ENCODE measurements around the gene EIF4E2. TPM values are rescaled to one million over a fixed set of nuclear protein-coding genes. Genes with fewer than 3 reads are reported as not detected.

Gene EIF4E2
- total RNA-seq, 1 experiment from 2014 or later: 69.6 TPM

- H3K79me2 ChIP-seq (ENCODE audit: low read depth): no peaks in the 10 kb centered on the region
- no peak for TF ChIP-seq EZH2 (IDR thresholded peaks at IDR 0.05; ENCODE audit: low read depth)
- H3K27ac ChIP-seq: no peak overlapping the region
- H2AFZ ChIP-seq: no peak overlapping the region
- peaks cover 14% of the 10 kb centered on the region for H3F3A ChIP-seq (ENCODE audit: insufficient read depth, low read depth)
- H4K20me1 ChIP-seq (ENCODE audit: insufficient read depth): no peaks in the 10 kb centered on the region
- H3K4me1 ChIP-seq (replicated peaks; ENCODE audit: insufficient read depth): peaks cover 14% of the 10 kb centered on the region
- H3K4me2 ChIP-seq: no peak overlapping the region
- ChIA-PET CTCF (no interaction called here), POLR2A (ENCODE audit: unreplicated experiment) (no interaction called here)
- BruUV-seq (replicated peaks): no TSS peak
- H3K27me3 ChIP-seq (ENCODE audit: insufficient read depth, low read depth): no peaks in the 10 kb centered on the region
- H3K9me2 ChIP-seq (ENCODE audit: insufficient read depth): no peaks in the 10 kb centered on the region
- H3K9me3 ChIP-seq (ENCODE audit: insufficient read depth, low read depth): no peaks in the 10 kb centered on the region
- intact Hi-C loops (cut with micrococcal nuclease; ENCODE audit: unreplicated experiment): no loop called here
- H3K36me3 ChIP-seq (ENCODE audit: low read depth): no peaks in the 10 kb centered on the region
- H3K4me3 ChIP-seq: no peak overlapping the region
- DNase-seq: no peak
Observed at GRCh38 chr2:232597362-232598079, 47.0 kb downstream of the EIF4E2 start.

DNA sequence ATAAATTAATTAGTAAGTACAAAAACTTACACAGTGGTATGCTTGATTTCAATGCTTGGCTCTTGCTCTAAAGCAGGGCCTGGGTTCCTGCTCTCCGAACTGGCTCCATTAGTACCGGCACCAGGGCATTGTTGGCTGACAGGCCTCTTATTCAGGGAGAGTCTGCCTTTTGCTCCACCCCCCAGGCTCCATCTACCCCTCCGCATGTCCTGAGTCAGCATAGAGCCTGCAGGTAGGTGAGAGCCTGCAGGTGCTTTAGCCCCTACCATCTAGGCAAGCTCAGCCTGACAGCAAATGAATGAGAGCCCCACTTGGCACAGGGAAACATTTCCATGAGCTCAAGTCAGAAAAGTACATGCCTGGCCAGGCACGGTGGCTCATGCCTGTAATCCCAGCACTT lies 47.8 kb downstream of the EIF4E2 start:
- no peak for DNase-seq
- Histone ChIP-seq H3F3A (ENCODE audit: insufficient read depth, low read depth) (peaks cover 8% of the 10 kb centered on the region; the same call in 1 of the 2 replicates), H4K20me1 (ENCODE audit: insufficient read depth) (no peaks in the 10 kb centered on the region), H3K9me3 (ENCODE audit: insufficient read depth, low read depth) (no peaks in the 10 kb centered on the region), H3K4me1 (replicated peaks; ENCODE audit: insufficient read depth) (peaks cover 8% of the 10 kb centered on the region), H3K9me2 (ENCODE audit: insufficient read depth) (no peaks in the 10 kb centered on the region), H3K27me3 (ENCODE audit: insufficient read depth, low read depth) (no peaks in the 10 kb centered on the region), H3K36me3 (ENCODE audit: low read depth) (no peaks in the 10 kb centered on the region), H3K4me2 (no peak overlapping the region), H3K4me3 (no peak overlapping the region), H3K79me2 (ENCODE audit: low read depth) (no peaks in the 10 kb centered on the region), H3K27ac (no peak overlapping the region), H2AFZ (no peak overlapping the region)
- TF ChIP-seq EZH2 (IDR thresholded peaks at IDR 0.05; ENCODE audit: low read depth): no peak
- TF ChIP-seq, protein P1, sequence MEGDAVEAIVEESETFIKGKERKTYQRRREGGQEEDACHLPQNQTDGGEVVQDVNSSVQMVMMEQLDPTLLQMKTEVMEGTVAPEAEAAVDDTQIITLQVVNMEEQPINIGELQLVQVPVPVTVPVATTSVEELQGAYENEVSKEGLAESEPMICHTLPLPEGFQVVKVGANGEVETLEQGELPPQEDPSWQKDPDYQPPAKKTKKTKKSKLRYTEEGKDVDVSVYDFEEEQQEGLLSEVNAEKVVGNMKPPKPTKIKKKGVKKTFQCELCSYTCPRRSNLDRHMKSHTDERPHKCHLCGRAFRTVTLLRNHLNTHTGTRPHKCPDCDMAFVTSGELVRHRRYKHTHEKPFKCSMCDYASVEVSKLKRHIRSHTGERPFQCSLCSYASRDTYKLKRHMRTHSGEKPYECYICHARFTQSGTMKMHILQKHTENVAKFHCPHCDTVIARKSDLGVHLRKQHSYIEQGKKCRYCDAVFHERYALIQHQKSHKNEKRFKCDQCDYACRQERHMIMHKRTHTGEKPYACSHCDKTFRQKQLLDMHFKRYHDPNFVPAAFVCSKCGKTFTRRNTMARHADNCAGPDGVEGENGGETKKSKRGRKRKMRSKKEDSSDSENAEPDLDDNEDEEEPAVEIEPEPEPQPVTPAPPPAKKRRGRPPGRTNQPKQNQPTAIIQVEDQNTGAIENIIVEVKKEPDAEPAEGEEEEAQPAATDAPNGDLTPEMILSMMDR (conservative IDR thresholded peaks at IDR 0.05): no peak
- POLR2A ChIA-PET (ENCODE audit: unreplicated experiment): interaction anchor here (0.7 kb wide), 1 partner anchor 48 kb away, joined by 3 read pairs; the partner anchor contains the start of gene TIGD1
- BruUV-seq (replicated peaks): no TSS peak
- CTCF ChIA-PET: no interaction called here
- intact Hi-C loops (cut with micrococcal nuclease; ENCODE audit: unreplicated experiment): no loop called here

GRCh38 chr2:232600053-232600773 lies 49.7 kb downstream of the EIF4E2 start:
- no TSS peak for BruUV-seq (replicated peaks)
- H3K4me3 ChIP-seq: no peak overlapping the region
- no peak overlapping the region for H3K27ac ChIP-seq
- no peaks in the 10 kb centered on the region for H3K9me3 ChIP-seq (ENCODE audit: insufficient read depth, low read depth)
- CTCF ChIA-PET: no interaction called here
- H3F3A ChIP-seq (ENCODE audit: insufficient read depth, low read depth): no peaks in the 10 kb centered on the region
- H3K4me1 ChIP-seq (replicated peaks; ENCODE audit: insufficient read depth): no peaks in the 10 kb centered on the region
- H2AFZ ChIP-seq: no peak overlapping the region
- POLR2A ChIA-PET (ENCODE audit: unreplicated experiment): no interaction called here
- H3K36me3 ChIP-seq (ENCODE audit: low read depth): no peaks in the 10 kb centered on the region
- no peak overlapping the region for H3K4me2 ChIP-seq
- TF ChIP-seq EZH2 (IDR thresholded peaks at IDR 0.05; ENCODE audit: low read depth): no peak
- TF ChIP-seq, protein P1 (conservative IDR thresholded peaks at IDR 0.05): no peak
- no peak for DNase-seq
- no peaks in the 10 kb centered on the region for H3K79me2 ChIP-seq (ENCODE audit: low read depth)
- no peaks in the 10 kb centered on the region for H3K27me3 ChIP-seq (ENCODE audit: insufficient read depth, low read depth)
- no peaks in the 10 kb centered on the region for H3K9me2 ChIP-seq (ENCODE audit: insufficient read depth)
- no peaks in the 10 kb centered on the region for H4K20me1 ChIP-seq (ENCODE audit: insufficient read depth)
- intact Hi-C loops (cut with micrococcal nuclease; ENCODE audit: unreplicated experiment): no loop called here

All from PC-9 (cell line).